SK-MEL-5 (cell line): ENCODE data around the gene KRT17. TPM values are rescaled to one million over a fixed set of nuclear protein-coding genes. Genes with fewer than 3 reads are reported as not detected.

Source experiments
- DNase-seq: peaks from one replicate; pipeline ENCODE4 v3.0.0-alpha.2; 2016; ENCODE audit warnings: low read depth, low spot score
- in situ Hi-C: cut with HindIII; loops from 2 replicates; pipeline ENCODE4 v1.10.0; 2016; ENCODE audit warnings: low sequenced_read_pairs, high pct_unique_total_duplicates, low pct_unique_long_range_greater_than_20kb
- polyA plus RNA-seq, 2 experiments: library from polyadenylated mRNA; depleted of rRNA; stranded (reverse); fragments of >200 nt; gene quantifications; 2 replicates each; pipeline ENCODE4 v1.2.3, GENCODE V29; 2015
- total RNA-seq: library from RNA; depleted of rRNA; stranded (reverse); fragments of >200 nt; shearing (Covaris generic); gene quantifications from 2 replicates; pipeline ENCODE4 v1.2.3, GENCODE V29; 2014; rRNA removed

KRT17 gene
- total RNA-seq = not detected in 2 replicates
- polyA plus RNA-seq (2015; cell fraction: cytosol; rRNA removed) = 0.13 TPM in 1 of 2 replicates, not detected in the other
- not detected in 2 replicates for polyA plus RNA-seq (2015; cell fraction: nucleus; rRNA removed)

GRCh38 chr17:41624208-41625101, at the start of gene KRT17:
Gene KRT17 (minus strand): TSS chr17:41624575. CDS start chr17:41624509, 66 bp downstream.
- in situ Hi-C loops = no loop called here
- no peak for DNase-seq

- DNase-seq = no peak
- in situ Hi-C loops = no loop called here
These were observed 47.8 kb upstream of the KRT17 start for GRCh38 chr17:41672153-41672552.

- DNase-seq = no peak
- in situ Hi-C loops = no loop called here
These were observed 43.1 kb upstream of the KRT17 start for GRCh38 chr17:41667280-41668041.

- in situ Hi-C loops = no loop called here
- DNase-seq = peak; percentile 83
These were observed 42.4 kb upstream of the KRT17 start for GRCh38 chr17:41666708-41667279.

- in situ Hi-C loops = no loop called here
- peak; percentile 33 for DNase-seq
These were observed 41.9 kb upstream of the KRT17 start for GRCh38 chr17:41666237-41666641.

GRCh38 chr17:41665566-41666236, 41.3 kb upstream of the KRT17 start:
- in situ Hi-C loops = no loop called here
- DNase-seq = peak; percentile 80

GRCh38 chr17:41664587-41665565, 40.5 kb upstream of the KRT17 start:
- DNase-seq = no peak
- in situ Hi-C loops = no loop called here

- no peak for DNase-seq
- in situ Hi-C loops = no loop called here
These were observed 39.7 kb upstream of the KRT17 start for GRCh38 chr17:41664172-41664457.

GRCh38 chr17:41663451-41664171, 39.2 kb upstream of the KRT17 start:
- no peak for DNase-seq
- in situ Hi-C loops = no loop called here

- in situ Hi-C loops = no loop called here
- DNase-seq = no peak
These were observed 35.9 kb upstream of the KRT17 start for GRCh38 chr17:41660221-41660711.

- no peak for DNase-seq
- in situ Hi-C loops = no loop called here
These were observed 35.2 kb upstream of the KRT17 start for GRCh38 chr17:41659427-41660212.

GRCh38 chr17:41658846-41659245, 34.5 kb upstream of the KRT17 start:
- in situ Hi-C loops = no loop called here
- no peak for DNase-seq

- DNase-seq = no peak
- in situ Hi-C loops = no loop called here
These were observed 33.6 kb upstream of the KRT17 start for GRCh38 chr17:41657936-41658335.

- DNase-seq = no peak
These were observed 32.9 kb upstream of the KRT17 start for GRCh38 chr17:41657176-41657754.

More at GRCh38 chr17:41657176-41657754, 32.9 kb upstream of the KRT17 start:
- in situ Hi-C loops = no loop called here
